ES-I3 (cell line): ENCODE results near the gene EDIL3.
"Not testable (repeated sequence)": the region's sequence is repeated elsewhere in the genome, so short reads cannot be mapped to it uniquely, and the experiment has no call there.

Experiments used
- H3K36me3 ChIP-seq: 2 replicates; pipeline ENCODE4 v1.6.1; 2013; ENCODE audit warnings: mild to moderate bottlenecking, low read length, control low read depth, moderate library complexity; ENCODE audit not compliant: insufficient read depth
- H3K4me1 ChIP-seq: 2 replicates; pipeline ENCODE4 v1.6.1; 2013; ENCODE audit warnings: mild to moderate bottlenecking, control low read depth, low read length; ENCODE audit not compliant: insufficient read depth
- H3K9ac ChIP-seq: 2 replicates; pipeline ENCODE4 v1.6.1; 2013; ENCODE audit warnings: low read depth, mild to moderate bottlenecking, low read length, moderate library complexity
- H3K9me3 ChIP-seq: 2 replicates; pipeline ENCODE4 v1.6.1; 2013; ENCODE audit warnings: mild to moderate bottlenecking, low read length, moderate library complexity; ENCODE audit not compliant: control insufficient read depth, insufficient read depth

Gene EDIL3

DNA sequence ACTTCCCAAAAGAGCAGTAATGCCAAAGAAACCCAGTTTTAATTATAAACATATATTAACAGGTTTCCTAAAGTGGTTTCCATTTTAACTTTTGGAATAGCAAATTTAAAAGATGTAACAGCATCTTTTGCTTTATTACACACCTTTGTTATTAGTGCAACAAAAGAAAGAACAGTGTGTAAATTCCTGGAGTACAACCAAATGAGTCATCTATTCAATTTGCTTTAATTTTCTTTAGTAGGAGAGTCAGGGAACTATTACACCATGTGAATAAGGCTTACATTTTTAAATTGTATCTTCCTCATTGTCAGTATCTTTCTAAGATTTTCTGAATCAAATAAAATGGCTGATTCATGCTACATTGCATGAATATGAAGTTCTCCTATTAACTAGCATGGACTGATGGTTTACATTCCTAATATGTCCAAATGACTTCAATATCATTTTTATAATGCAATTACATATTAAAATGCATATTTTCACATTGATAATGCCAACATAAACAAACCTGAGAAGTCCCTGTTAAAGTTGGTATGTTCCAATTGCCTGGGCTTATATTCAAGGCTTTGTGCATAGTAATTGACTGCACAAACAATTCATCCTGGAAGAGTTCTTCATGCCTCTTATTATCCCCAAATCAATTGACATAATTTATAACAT, 22.5 kb downstream of the EDIL3 start:
- Histone ChIP-seq H3K4me1 (no peaks in the 10 kb centered on the region), H3K9ac (no peak overlapping the region), H3K9me3 (no peaks in the 10 kb centered on the region), H3K36me3 (no peaks in the 10 kb centered on the region)

DNA sequence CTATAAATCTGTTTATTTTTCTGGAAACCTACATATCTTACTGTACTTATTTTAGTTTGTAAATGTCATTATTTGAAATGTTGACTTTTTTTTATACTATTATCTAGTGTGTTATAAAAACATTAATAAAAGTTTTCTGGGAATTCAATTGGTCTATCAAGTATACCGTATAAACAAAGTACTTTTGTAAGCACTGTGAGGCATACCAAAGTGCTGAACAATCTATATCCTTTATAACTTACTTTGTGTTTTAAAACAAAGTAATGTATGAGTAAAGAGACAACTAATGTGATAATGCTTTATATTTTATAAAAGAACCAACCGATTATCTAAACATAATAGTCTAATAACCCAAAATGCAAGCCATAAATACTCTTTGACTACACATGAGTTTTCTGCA, 23.1 kb downstream of the EDIL3 start:
- Histone ChIP-seq H3K4me1 (no peaks in the 10 kb centered on the region), H3K9me3 (no peaks in the 10 kb centered on the region), H3K36me3 (no peaks in the 10 kb centered on the region), H3K9ac (no peak overlapping the region)

DNA sequence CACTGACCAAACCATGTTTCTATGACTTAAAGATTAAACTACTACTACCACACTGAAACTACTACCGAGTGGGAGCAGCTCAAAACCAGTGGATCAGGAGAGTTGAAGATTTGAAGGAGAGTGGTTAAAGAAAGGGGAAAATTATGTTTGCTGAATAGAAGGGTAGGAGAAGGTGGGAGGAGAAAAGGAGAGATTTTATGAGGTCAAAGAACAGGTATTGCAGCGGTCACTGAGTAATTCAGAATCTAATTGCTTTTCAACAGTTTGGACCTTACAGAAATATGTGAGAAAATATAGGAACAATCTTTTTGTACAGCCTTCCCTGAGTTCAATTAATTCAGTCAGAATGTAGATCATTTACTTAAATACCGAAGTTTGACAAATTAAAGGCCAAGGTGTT, 24.6 kb downstream of the EDIL3 start:
- H3K4me1 ChIP-seq, result no peaks in the 10 kb centered on the region
- H3K36me3 ChIP-seq, result no peaks in the 10 kb centered on the region
- no peak overlapping the region for H3K9ac ChIP-seq
- no peaks in the 10 kb centered on the region for H3K9me3 ChIP-seq

DNA sequence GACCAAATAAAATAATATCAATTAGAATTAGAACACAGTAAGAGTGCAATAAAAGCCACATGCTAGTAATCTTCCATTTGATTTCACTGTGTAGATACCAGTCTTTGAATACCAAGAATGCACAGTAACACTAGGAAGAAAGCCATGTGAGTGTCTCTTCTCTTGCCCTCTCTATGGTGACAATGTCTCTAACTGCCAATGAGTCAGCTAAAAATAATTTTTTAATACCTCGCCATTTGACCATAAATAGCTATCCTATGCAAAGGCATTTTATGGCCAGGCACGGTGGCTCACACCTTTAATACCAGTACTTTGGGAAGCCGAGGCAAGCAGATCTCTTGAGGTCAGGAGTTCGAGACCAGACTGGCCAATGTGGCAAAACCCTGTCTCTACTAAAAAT, 30.6 kb downstream of the EDIL3 start:
- H3K9me3 ChIP-seq, result no peaks in the 10 kb centered on the region
- no peaks in the 10 kb centered on the region; the same call in 1 of the 2 replicates for H3K4me1 ChIP-seq
- no peak overlapping the region for H3K9ac ChIP-seq
- H3K36me3 ChIP-seq, result no peaks in the 10 kb centered on the region; the same call in 1 of the 2 replicates

DNA sequence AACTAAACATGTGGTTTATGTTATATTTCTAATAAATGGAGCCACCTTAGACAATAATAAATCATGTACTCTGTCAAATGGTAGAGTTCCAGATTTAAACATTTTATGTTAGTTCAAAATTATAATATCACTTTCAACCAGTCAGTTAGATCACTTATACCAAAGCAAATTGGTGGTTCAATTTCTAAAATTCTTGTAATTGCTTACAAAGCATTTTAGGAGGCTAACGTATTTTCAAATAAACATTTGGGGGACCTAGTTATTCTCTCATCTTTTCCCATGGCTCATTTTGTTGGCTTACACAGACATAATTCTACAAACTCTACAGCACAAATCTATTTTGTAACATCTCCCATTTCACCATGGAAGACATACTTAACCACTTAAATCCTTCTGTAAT, 39.9 kb downstream of the EDIL3 start:
- H3K36me3 ChIP-seq, result no peaks in the 10 kb centered on the region
- H3K9me3 ChIP-seq, result no peaks in the 10 kb centered on the region
- peaks cover 28% of the 10 kb centered on the region for H3K4me1 ChIP-seq
- H3K9ac ChIP-seq, result no peak overlapping the region

DNA sequence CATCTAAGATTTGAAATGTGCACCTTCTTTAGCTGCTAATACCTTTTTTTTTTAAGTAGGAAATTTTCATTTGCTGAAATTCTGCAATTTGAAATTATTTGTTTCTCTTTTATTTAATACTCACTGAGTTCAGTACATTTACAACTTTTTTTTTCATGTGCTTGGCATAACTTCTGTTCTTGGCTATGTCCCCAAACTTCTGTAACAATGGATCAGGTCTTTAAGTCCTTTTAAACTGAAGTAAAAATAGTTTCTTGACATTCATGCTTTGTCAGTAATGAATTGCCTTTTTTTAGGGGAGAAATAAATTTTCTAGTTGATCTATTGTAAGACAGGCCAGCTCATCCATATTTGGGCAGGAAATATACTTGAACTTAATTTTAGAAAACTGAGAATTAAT, 41.5 kb downstream of the EDIL3 start:
- Histone ChIP-seq H3K36me3 (no peaks in the 10 kb centered on the region), H3K9me3 (no peaks in the 10 kb centered on the region), H3K9ac (no peak overlapping the region), H3K4me1 (peaks cover 28% of the 10 kb centered on the region)

DNA sequence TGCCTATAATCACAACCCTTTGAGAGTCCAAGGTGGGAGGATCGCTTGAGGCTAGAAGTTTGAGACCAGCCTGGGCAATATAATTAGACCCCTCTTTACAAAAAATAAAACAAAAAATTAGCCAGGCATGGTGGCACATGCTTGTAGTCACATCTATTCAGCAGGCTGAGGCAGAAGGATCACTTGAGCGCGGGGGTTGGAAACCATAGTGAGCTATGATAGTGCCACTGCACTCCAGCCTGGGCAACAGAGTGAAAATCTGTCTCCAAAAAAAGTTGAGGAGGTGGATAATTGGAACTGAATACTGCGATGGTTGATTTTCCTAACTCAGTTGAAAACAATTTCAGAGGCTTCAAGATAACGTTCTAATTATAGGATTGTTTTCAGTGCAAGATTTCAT, 52.6 kb downstream of the EDIL3 start:
- Histone ChIP-seq H3K9ac (no peak overlapping the region), H3K36me3 (no peaks in the 10 kb centered on the region), H3K9me3 (peaks cover 3% of the 10 kb centered on the region; the same call in 1 of the 2 replicates), H3K4me1 (0 out of 2 replicates have a peak, but pooled peaks cover 3% of the 10 kb centered on the region)

DNA sequence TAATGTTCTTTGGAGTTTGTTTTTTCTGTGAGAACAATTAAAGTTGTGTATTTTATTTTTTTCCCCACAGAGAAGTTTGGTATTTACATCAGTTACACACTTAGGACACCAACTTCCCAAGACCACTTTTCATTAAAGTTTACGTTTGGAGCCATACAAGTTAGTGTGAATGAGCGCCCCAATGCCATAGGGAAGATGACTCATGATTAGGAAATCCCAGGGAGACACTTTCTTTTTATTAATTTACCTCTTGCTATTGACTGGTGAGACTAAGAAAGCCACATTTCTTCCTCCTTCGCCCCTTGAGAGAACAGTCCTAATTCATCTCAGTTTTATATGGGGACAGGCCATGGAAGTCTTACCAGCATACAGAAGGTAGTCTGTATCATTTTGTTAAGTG, 57.1 kb downstream of the EDIL3 start:
- Histone ChIP-seq H3K36me3 (no peaks in the 10 kb centered on the region), H3K9me3 (no peaks in the 10 kb centered on the region; the same call in 1 of the 2 replicates), H3K4me1 (0 out of 2 replicates have a peak, but pooled peaks cover 3% of the 10 kb centered on the region), H3K9ac (no peak overlapping the region)

DNA sequence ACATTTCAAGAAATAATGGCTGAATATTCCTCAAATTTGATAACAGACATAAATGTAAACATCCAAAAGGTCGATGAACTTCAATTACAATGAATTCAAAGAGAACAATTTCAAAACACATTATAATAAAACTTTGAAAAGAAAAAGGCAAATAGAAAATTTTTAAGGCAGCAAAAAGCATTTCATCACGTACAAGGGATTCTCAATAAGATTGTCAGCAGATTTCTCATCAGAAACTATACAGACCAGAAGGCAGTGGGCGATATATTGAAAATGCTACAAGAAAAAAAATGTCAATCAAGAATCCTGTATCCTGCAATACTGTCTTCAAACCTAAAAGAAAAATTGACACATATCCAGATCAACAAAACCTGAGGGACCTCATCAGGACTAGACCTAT, 62.0 kb downstream of the EDIL3 start:
- Histone ChIP-seq H3K9me3 (no peaks in the 10 kb centered on the region; the same call in 1 of the 2 replicates), H3K9ac (no peak overlapping the region), H3K36me3 (no peaks in the 10 kb centered on the region), H3K4me1 (no peaks in the 10 kb centered on the region)

DNA sequence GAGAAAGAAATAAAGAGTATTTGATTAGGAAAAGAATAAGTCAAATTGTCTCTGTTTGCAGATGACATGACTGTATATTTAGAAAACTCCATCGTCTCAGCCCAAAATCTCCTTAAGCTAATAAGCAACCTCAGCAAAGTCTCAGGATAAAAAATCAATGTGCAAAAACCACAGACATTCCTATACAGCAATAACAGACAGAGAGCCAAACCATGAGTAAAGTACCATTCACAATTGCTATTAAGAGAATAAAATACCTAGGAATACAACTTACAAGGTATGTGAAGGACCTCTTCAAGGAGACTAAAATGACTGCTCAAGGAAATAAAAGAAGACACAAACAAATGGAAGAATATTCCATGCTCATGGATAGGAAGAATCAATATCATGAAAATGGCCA, 66.9 kb downstream of the EDIL3 start:
- H3K9ac ChIP-seq, H3K36me3 ChIP-seq, H3K9me3 ChIP-seq, H3K4me1 ChIP-seq: not testable (repeated sequence)

DNA sequence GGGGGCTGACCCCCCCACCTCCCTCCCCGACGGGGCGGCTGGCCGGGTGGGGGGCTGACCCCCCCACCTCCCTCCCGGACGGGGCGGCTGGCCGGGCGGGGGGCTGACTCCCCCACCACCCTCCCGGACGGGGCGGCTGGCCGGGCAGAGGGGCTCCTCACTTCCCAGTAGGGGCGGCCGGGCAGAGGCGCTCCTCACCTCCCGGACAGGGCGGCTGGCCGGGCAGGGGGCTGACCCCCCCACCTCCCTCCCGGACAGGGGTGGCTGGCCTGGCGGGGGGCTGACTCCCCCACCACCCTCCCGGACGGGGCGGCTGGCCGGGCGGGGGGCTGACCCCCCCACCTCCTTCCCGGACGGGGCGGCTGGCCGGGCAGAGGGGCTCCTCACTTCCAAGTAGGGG, 72.4 kb downstream of the EDIL3 start:
- H3K36me3 ChIP-seq, H3K9me3 ChIP-seq, H3K4me1 ChIP-seq, H3K9ac ChIP-seq: not testable (repeated sequence)

DNA sequence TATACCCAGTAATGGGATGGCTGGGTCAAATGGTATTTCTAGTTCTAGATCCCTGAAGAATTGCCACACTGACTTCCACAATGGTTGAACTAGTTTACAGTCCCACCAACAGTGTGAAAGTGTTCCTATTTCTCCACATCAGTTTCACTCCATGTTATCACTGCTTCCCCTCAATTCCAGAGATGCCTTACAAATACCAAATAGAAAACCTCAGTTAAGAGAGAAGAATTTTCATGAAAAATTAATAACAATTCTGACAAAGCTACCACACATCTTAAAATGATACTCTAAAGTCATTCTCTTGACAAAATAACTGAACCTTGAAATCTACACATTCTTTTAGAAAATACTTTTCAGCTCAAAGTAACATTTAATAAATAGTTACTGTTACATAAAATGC, 74.8 kb downstream of the EDIL3 start:
- not testable (repeated sequence) for H3K4me1 ChIP-seq, H3K9ac ChIP-seq, H3K36me3 ChIP-seq, H3K9me3 ChIP-seq

DNA sequence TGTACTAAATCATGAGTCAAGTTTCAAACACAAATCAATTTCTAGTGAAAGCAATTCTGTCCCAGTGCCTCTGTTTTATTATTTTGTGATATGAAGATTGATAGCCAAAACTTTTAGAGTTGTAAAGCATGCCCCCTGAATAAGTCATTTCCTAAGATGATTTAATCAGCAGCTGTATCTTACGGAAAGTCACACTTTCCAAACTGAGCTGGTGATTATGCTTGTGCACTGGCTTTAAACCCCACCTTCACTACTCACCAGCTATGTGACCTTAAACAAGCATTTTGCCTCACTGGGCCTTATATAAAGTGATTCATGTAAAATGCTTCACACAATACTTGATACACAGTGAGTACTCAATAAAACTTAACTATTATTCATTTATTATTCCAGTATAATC, 78.1 kb downstream of the EDIL3 start:
- Histone ChIP-seq H3K4me1 (peaks cover 9% of the 10 kb centered on the region; the same call in 1 of the 2 replicates), H3K36me3 (no peaks in the 10 kb centered on the region), H3K9ac (no peak overlapping the region), H3K9me3 (no peaks in the 10 kb centered on the region)

DNA sequence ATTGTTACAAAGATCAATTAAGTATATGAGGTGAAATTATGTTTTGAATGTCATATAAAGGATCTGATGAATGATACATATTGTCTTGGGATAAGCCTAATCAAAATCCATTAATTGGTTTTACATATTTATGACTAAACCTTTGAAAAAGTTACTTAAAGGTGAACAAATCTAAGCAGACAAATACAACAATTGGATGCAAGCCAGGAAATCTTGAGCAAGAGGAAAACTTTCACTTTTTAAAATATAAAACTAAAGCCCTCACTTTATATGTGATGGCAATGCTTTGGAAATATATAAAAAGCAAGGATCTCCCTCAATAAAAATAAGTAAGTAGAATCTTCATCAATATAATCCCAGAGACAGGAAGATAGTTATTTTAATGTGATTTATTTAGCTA, 80.1 kb downstream of the EDIL3 start:
- Histone ChIP-seq H3K4me1 (peaks cover 9% of the 10 kb centered on the region; the same call in 1 of the 2 replicates), H3K36me3 (no peaks in the 10 kb centered on the region), H3K9ac (no peak overlapping the region), H3K9me3 (no peaks in the 10 kb centered on the region)

DNA sequence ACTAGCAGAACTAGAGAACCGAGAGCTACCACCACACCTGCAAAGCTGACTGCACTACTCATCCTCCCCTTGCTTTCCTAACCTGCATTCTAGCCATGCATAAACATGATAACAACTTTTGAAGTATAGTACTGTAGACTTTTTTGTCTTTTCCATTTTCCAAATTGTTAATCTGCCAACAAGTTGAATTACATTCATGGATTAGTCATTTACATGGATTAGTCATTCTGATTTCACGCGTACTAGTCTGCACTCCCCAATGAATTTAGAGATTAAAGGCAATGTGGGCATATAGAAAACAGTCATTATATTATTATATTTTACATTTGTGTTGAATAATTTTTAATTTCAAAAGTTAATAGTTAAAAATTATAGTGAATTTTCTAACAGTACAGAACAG, 81.4 kb downstream of the EDIL3 start:
- no peaks in the 10 kb centered on the region for H3K9me3 ChIP-seq

DNA sequence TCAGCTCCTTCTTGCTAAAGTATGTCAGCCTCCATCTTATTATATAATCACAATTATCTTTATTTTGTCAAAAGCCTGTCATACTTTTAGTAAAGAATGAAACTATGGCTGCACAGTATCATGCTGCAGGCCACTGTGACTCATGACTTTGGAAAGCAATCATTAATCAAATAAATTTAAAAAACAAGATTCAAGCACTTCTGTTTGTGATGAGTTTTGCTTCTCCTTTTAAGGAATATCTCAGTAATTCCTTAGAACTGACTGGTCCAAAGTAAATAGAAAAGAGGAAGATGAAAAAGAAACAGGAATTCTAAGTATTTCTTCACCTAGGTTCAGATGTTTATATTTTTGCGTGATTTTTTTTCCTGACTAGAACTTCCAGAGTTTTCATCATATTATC, 83.1 kb downstream of the EDIL3 start:
- Histone ChIP-seq H3K9ac (no peak overlapping the region), H3K9me3 (no peaks in the 10 kb centered on the region), H3K4me1 (no peaks in the 10 kb centered on the region), H3K36me3 (no peaks in the 10 kb centered on the region)

More for the DNA sequence above, 81.4 kb downstream of the EDIL3 start:
- Histone ChIP-seq H3K4me1 (peaks cover 9% of the 10 kb centered on the region; the same call in 1 of the 2 replicates), H3K9ac (no peak overlapping the region), H3K36me3 (no peaks in the 10 kb centered on the region)
